ENCODE measurements around the gene YDJC.
"Not testable (repeated sequence)": the region's sequence is repeated elsewhere in the genome, so short reads cannot be mapped to it uniquely, and the experiment has no call there.

YDJC gene

GRCh38 chr22:21651521-21652009 is 21.7 kb upstream of the YDJC start:
- DNase-seq, result no peak

- no peak for DNase-seq
Observed at GRCh38 chr22:21650823-21651520, 21.1 kb upstream of the YDJC start.

- no peak for DNase-seq
Observed at GRCh38 chr22:21650280-21650679, 20.5 kb upstream of the YDJC start.

- DNase-seq, result peak; percentile 83
Observed at GRCh38 chr22:21646608-21647590, 17.1 kb upstream of the YDJC start.

- not testable (repeated sequence) for DNase-seq
Observed at GRCh38 chr22:21645513-21645912, 15.7 kb upstream of the YDJC start.

GRCh38 chr22:21643533-21644357 is 13.9 kb upstream of the YDJC start:
- DNase-seq, result no peak

- DNase-seq, result peak; percentile 72
Observed at GRCh38 chr22:21642584-21643448, 13.0 kb upstream of the YDJC start.

- DNase-seq, result peak; percentile 98
Observed at GRCh38 chr22:21641789-21642583, 12.2 kb upstream of the YDJC start, which contains the start of gene SDF2L1. SDF2L1 (plus strand) TSS chr22:21642302; CDS start chr22:21642337, 35 bp downstream.

- no peak for DNase-seq
Observed at GRCh38 chr22:21641417-21641788, 11.6 kb upstream of the YDJC start.

GRCh38 chr22:21640810-21641209 is 11.0 kb upstream of the YDJC start:
- DNase-seq, result no peak

- no peak for DNase-seq
Observed at GRCh38 chr22:21639359-21639758, 9.5 kb upstream of the YDJC start.

- not testable (repeated sequence) for DNase-seq
Observed at GRCh38 chr22:21637450-21637849, 7.6 kb upstream of the YDJC start.

- DNase-seq, result no peak
Observed at GRCh38 chr22:21636629-21637218, 6.9 kb upstream of the YDJC start.

- DNase-seq, result no peak
Observed at GRCh38 chr22:21635771-21636510, 6.1 kb upstream of the YDJC start.

GRCh38 chr22:21634844-21635243 is 5.0 kb upstream of the YDJC start:
- DNase-seq, result no peak

- no peak for DNase-seq
Observed at GRCh38 chr22:21634081-21634480, 4.3 kb upstream of the YDJC start.

GRCh38 chr22:21633481-21633880 is 3.7 kb upstream of the YDJC start:
- no peak for DNase-seq

GRCh38 chr22:21632931-21633330 is 3.1 kb upstream of the YDJC start:
- DNase-seq, result no peak

GRCh38 chr22:21632237-21632895 is 2.5 kb upstream of the YDJC start, which contains the start of gene CCDC116:
CCDC116 (plus strand) TSS chr22:21632760; CDS start chr22:21633182, 422 bp downstream.
- DNase-seq, result peak; percentile 69

All from CD4-positive, alpha-beta T cell treated with Interleukin-6 for 4 hours (primary cell).